Neural cell (in vitro differentiated cells): ENCODE results near the gene EDN1. TPM values are rescaled to one million over a fixed set of nuclear protein-coding genes. Genes with fewer than 3 reads are reported as not detected.

Experiments
- H2AFZ ChIP-seq: fragments of 200-600, 300-800 bp; sonication (generic), shearing (Covaris generic); 2 replicates; pipeline ENCODE4 v1.6.0; 2014; ENCODE audit warnings: low read depth, mild to moderate bottlenecking, antibody characterized with exemption, low read length, moderate library complexity
- H3F3A ChIP-seq: fragments of 200-600 bp; shearing (Covaris generic); 2 replicates; pipeline ENCODE4 v1.6.1; 2016; ENCODE audit warnings: mild to moderate bottlenecking, moderate library complexity, mixed read lengths, antibody characterized with exemption, low read length; ENCODE audit not compliant: insufficient read depth, poor library complexity, severe bottlenecking
- H3K27ac ChIP-seq: fragments of 200-600, 300-800 bp; sonication (generic), shearing (Covaris generic); 2 replicates; pipeline ENCODE4 v1.5.1; 2014; ENCODE audit warnings: mild to moderate bottlenecking, low read length, moderate library complexity
- H3K27me3 ChIP-seq: fragments of 300-800, 200-600 bp; sonication (generic), shearing (Covaris generic); 2 replicates; pipeline ENCODE4 v1.6.0; 2014; ENCODE audit warnings: mild to moderate bottlenecking, low read depth, low read length, moderate library complexity; ENCODE audit not compliant: insufficient read depth
- H3K36me3 ChIP-seq: fragments of 300-800, 200-600 bp; sonication (generic), shearing (Covaris generic); 2 replicates; pipeline ENCODE4 v1.5.1; 2014; ENCODE audit warnings: mild to moderate bottlenecking, antibody characterized with exemption, low read length, moderate library complexity; ENCODE audit not compliant: insufficient read depth
- H3K4me2 ChIP-seq: fragments of 300-800, 200-600 bp; sonication (generic), shearing (Covaris generic); 2 replicates; pipeline ENCODE4 v1.6.0; 2014; ENCODE audit warnings: mild to moderate bottlenecking, low read length
- H3K4me3 ChIP-seq: fragments of 300-800, 200-600 bp; sonication (generic), shearing (Covaris generic); 2 replicates; pipeline ENCODE4 v1.5.1; 2014; ENCODE audit warnings: mild to moderate bottlenecking, low read length, moderate library complexity
- H3K79me2 ChIP-seq: fragments of 200-600 bp; shearing (Covaris generic); replicated peaks from 2 replicates; pipeline ENCODE4 v1.6.0; 2014; ENCODE audit warnings: mild to moderate bottlenecking, low read length, moderate library complexity; ENCODE audit not compliant: insufficient read depth
- H3K9ac ChIP-seq: fragments of 300-800, 200-600 bp; sonication (generic), shearing (Covaris generic); 2 replicates; pipeline ENCODE4 v1.6.1; 2016; ENCODE audit warnings: mild to moderate bottlenecking, low read length, mixed read lengths
- H3K9me2 ChIP-seq: fragments of 200-600 bp; shearing (Covaris generic); 2 replicates; pipeline ENCODE4 v1.6.1; 2016; ENCODE audit warnings: mild to moderate bottlenecking, low read length, mixed read lengths; ENCODE audit not compliant: insufficient read depth
- H3K9me3 ChIP-seq: fragments of 200-600, 300-800 bp; sonication (generic), shearing (Covaris generic); 2 replicates; pipeline ENCODE4 v1.6.1; 2016; ENCODE audit warnings: mild to moderate bottlenecking, mixed run types, low read length, moderate library complexity, mixed read lengths
- H4K20me1 ChIP-seq: fragments of 200-600 bp; shearing (Covaris generic); 2 replicates; pipeline ENCODE4 v1.6.1; 2016; ENCODE audit warnings: mild to moderate bottlenecking, mixed run types; ENCODE audit not compliant: insufficient read depth
- EP300 ChIP-seq: fragments of 450-650 bp; conservative IDR thresholded peaks from 2 replicates; pipeline ENCODE4 v1.6.1; 2014; ENCODE audit warnings: antibody characterized with exemption, mild to moderate bottlenecking, moderate library complexity; ENCODE audit not compliant: poor library complexity, severe bottlenecking
- EZH2 ChIP-seq: fragments of 200-600, 300-800 bp; shearing (Covaris generic), sonication (generic); IDR thresholded peaks from 2 replicates; pipeline ENCODE4 v1.6.1; 2014; ENCODE audit warnings: antibody characterized with exemption, low read length, borderline replicate concordance, mild to moderate bottlenecking; ENCODE audit not compliant: insufficient read depth, poor library complexity, severe bottlenecking
- MXI1 ChIP-seq: fragments of 450-650 bp; conservative IDR thresholded peaks from 2 replicates; pipeline ENCODE4 v1.6.1; 2014; ENCODE audit warnings: antibody characterized with exemption, mild to moderate bottlenecking; ENCODE audit not compliant: poor library complexity, severe bottlenecking
- POLR2AphosphoS5 ChIP-seq: IDR thresholded peaks from 2 replicates; pipeline ENCODE4 v1.6.1; 2012
- RAD21 ChIP-seq: fragments of 450-650 bp; conservative IDR thresholded peaks from 2 replicates; pipeline ENCODE4 v1.6.1; 2014; ENCODE audit warnings: antibody characterized with exemption, mild to moderate bottlenecking, moderate library complexity
- SMC3 ChIP-seq: fragments of 450-650 bp; conservative IDR thresholded peaks from 2 replicates; pipeline ENCODE4 v1.6.1; 2014; ENCODE audit warnings: antibody characterized with exemption, mild to moderate bottlenecking, moderate library complexity; ENCODE audit not compliant: poor library complexity
- TAF1 ChIP-seq: IDR thresholded peaks from 2 replicates; pipeline ENCODE4 v1.6.1; 2012; ENCODE audit warnings: low read depth
- polyA plus RNA-seq: library from polyadenylated mRNA; depleted of rRNA; stranded (reverse); fragments of >200 nt; gene quantifications from 2 replicates; pipeline ENCODE4 v1.2.3, GENCODE V29; 2014
- TF ChIP-seq, protein P1 (sequence below): IDR thresholded peaks from 2 replicates; pipeline ENCODE4 v1.6.1; 2012; ENCODE audit warnings: borderline replicate concordance
- TF ChIP-seq, protein P2 (sequence below): fragments of 450-650 bp; IDR thresholded peaks from 2 replicates; pipeline ENCODE4 v1.5.1; 2014; ENCODE audit warnings: antibody characterized with exemption, mild to moderate bottlenecking, moderate library complexity; ENCODE audit not compliant: poor library complexity, severe bottlenecking

Gene EDN1
- polyA plus RNA-seq, 1 donor from 2014 or later: 2.2 TPM

DNA sequence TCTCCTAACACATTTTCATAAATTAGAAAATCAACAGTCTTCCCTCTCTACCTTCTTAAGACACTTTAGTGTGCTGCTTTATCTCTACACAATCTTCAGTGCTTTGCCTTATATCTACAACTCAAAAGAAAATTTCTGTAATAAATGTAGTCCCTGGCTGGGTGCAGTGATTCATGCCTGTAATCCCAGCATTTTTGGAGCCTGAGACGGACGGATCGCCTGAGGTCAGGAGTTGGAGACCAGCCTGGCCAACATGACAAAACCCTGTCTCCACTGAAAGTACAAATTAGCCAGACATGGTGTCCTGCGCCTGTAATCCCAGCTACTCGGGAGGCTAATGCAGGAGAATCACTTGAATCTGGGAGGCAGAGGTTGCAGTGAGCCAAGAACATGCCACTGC, 9.7 kb upstream of the EDN1 start:
- no peaks in the 10 kb centered on the region for H3K9me3 ChIP-seq
- no peaks in the 10 kb centered on the region for H3K9me2 ChIP-seq
- H3K27ac ChIP-seq: no peak overlapping the region
- no peak overlapping the region for H3K4me3 ChIP-seq
- H3K9ac ChIP-seq: no peak overlapping the region
- no peak overlapping the region for H3K4me2 ChIP-seq
- no peaks in the 10 kb centered on the region for H3K36me3 ChIP-seq
- no peaks in the 10 kb centered on the region for H3K79me2 ChIP-seq
- no peaks in the 10 kb centered on the region for H4K20me1 ChIP-seq
- no peak overlapping the region for H2AFZ ChIP-seq
- TF ChIP-seq EP300 (no peak), POLR2AphosphoS5 (no peak)
- TF ChIP-seq, protein P1, sequence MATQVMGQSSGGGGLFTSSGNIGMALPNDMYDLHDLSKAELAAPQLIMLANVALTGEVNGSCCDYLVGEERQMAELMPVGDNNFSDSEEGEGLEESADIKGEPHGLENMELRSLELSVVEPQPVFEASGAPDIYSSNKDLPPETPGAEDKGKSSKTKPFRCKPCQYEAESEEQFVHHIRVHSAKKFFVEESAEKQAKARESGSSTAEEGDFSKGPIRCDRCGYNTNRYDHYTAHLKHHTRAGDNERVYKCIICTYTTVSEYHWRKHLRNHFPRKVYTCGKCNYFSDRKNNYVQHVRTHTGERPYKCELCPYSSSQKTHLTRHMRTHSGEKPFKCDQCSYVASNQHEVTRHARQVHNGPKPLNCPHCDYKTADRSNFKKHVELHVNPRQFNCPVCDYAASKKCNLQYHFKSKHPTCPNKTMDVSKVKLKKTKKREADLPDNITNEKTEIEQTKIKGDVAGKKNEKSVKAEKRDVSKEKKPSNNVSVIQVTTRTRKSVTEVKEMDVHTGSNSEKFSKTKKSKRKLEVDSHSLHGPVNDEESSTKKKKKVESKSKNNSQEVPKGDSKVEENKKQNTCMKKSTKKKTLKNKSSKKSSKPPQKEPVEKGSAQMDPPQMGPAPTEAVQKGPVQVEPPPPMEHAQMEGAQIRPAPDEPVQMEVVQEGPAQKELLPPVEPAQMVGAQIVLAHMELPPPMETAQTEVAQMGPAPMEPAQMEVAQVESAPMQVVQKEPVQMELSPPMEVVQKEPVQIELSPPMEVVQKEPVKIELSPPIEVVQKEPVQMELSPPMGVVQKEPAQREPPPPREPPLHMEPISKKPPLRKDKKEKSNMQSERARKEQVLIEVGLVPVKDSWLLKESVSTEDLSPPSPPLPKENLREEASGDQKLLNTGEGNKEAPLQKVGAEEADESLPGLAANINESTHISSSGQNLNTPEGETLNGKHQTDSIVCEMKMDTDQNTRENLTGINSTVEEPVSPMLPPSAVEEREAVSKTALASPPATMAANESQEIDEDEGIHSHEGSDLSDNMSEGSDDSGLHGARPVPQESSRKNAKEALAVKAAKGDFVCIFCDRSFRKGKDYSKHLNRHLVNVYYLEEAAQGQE: no peak
- no peaks in the 10 kb centered on the region for H3K27me3 ChIP-seq
- H3F3A ChIP-seq: no peaks in the 10 kb centered on the region

DNA sequence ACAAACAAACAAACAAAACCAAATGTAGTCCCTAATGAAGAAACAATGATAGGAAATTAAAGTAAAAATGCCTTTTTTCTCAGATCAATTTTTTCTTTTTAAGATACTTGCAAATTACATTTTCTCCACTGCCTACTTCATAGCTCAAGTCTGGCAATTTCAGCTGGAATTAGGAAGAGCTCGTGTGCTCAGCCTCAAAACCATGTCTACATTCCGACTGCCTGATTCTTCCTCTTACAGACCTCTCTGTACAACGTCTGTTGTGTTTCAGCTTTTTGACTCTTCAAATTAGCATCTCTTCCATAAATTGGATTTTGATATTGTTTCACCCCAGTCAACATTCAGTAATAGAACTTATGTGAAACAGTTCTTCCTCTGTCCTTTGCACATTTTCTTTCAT, 9.3 kb upstream of the EDN1 start:
- TF ChIP-seq, protein P2, sequence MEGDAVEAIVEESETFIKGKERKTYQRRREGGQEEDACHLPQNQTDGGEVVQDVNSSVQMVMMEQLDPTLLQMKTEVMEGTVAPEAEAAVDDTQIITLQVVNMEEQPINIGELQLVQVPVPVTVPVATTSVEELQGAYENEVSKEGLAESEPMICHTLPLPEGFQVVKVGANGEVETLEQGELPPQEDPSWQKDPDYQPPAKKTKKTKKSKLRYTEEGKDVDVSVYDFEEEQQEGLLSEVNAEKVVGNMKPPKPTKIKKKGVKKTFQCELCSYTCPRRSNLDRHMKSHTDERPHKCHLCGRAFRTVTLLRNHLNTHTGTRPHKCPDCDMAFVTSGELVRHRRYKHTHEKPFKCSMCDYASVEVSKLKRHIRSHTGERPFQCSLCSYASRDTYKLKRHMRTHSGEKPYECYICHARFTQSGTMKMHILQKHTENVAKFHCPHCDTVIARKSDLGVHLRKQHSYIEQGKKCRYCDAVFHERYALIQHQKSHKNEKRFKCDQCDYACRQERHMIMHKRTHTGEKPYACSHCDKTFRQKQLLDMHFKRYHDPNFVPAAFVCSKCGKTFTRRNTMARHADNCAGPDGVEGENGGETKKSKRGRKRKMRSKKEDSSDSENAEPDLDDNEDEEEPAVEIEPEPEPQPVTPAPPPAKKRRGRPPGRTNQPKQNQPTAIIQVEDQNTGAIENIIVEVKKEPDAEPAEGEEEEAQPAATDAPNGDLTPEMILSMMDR: no peak
- TF ChIP-seq EP300: no peak
- TF ChIP-seq MXI1: no peak
- TF ChIP-seq EZH2: no peak
- TF ChIP-seq SMC3: no peak
- Histone ChIP-seq H3K79me2 (no peaks in the 10 kb centered on the region), H3K27me3 (no peaks in the 10 kb centered on the region), H3K27ac (no peak overlapping the region), H3K4me2 (no peak overlapping the region), H3K9me2 (no peaks in the 10 kb centered on the region), H3F3A (no peaks in the 10 kb centered on the region), H2AFZ (no peak overlapping the region), H3K9ac (no peak overlapping the region), H3K36me3 (no peaks in the 10 kb centered on the region), H4K20me1 (no peaks in the 10 kb centered on the region), H3K4me3 (no peak overlapping the region), H3K9me3 (no peaks in the 10 kb centered on the region)

DNA sequence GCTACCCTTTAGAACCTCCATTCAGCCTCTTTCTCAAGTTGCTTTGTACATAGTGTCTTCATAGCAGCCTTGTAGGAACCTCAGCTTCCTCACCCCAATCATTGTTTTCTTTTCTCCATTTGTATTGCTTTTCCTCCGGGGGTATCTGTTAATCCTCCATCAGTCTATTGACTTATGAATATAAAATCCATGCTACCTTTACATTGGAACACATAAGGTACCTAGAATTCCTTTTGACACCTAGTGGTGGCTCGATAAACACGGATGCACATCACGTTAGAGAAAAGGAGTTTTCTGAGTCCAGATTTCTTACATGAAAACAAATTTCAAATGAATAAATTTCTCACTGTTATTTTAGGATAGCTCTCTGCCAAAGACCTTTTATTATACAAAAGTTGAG, 6.3 kb upstream of the EDN1 start:
- no peaks in the 10 kb centered on the region for H3K9me3 ChIP-seq
- peaks cover 5% of the 10 kb centered on the region for H3K27me3 ChIP-seq
- H3F3A ChIP-seq: no peaks in the 10 kb centered on the region
- no peak overlapping the region for H2AFZ ChIP-seq
- H3K9ac ChIP-seq: no peak overlapping the region
- TF ChIP-seq MXI1: no peak
- no peak for TF ChIP-seq TAF1
- TF ChIP-seq EZH2: no peak
- TF ChIP-seq, protein P2: no peak
- TF ChIP-seq RAD21: no peak
- no peak overlapping the region for H3K4me3 ChIP-seq
- H3K36me3 ChIP-seq: no peaks in the 10 kb centered on the region
- no peaks in the 10 kb centered on the region for H4K20me1 ChIP-seq
- H3K4me2 ChIP-seq: no peak overlapping the region
- no peak overlapping the region for H3K27ac ChIP-seq
- no peaks in the 10 kb centered on the region for H3K9me2 ChIP-seq
- H3K79me2 ChIP-seq: no peaks in the 10 kb centered on the region
